HCT116 (cell line): Measurements from ENCODE around the gene PRRT1.

Experiments used
- CBX3 ChIP-seq: IDR thresholded peaks from 2 replicates; pipeline ENCODE4 v1.6.1; 2012; ENCODE audit warnings: low read depth
- CTCF ChIP-seq, 3 experiments: fragments of 200-600 bp in 1 of 3; sonication (generic) in 1 of 3; IDR thresholded peaks in 2 of 3; conservative IDR thresholded peaks in 1 of 3; 2 replicates each; pipeline ENCODE4 v1.5.1; 2012 to 2017; ENCODE audit warnings: low read depth in 2 of 3, low read length in 2 of 3, antibody characterized with exemption in 1 of 3, borderline replicate concordance in 1 of 3, control low read depth in 1 of 3, mild to moderate bottlenecking in 1 of 3, mixed read lengths in 1 of 3, mixed run types in 1 of 3, moderate library complexity in 1 of 3; ENCODE audit not compliant: insufficient read depth in 1 of 3
- EZH2phosphoT487 ChIP-seq: fragments of 200-600 bp; IDR thresholded peaks from 2 replicates; pipeline ENCODE4 v1.6.1; 2018; ENCODE audit warnings: antibody characterized with exemption, borderline replicate concordance
- POLR2A ChIP-seq: IDR thresholded peaks from 2 replicates; pipeline ENCODE4 v1.7.0; 2011; ENCODE audit warnings: borderline replicate concordance; ENCODE audit not compliant: insufficient read depth, insufficient read length; ENCODE audit errors: extremely low read depth
- POLR2AphosphoS5 ChIP-seq: IDR thresholded peaks from 2 replicates; pipeline ENCODE4 v1.6.1; 2011; ENCODE audit warnings: mild to moderate bottlenecking, low read depth, low read length, moderate library complexity
- RAD21 ChIP-seq: IDR thresholded peaks from 2 replicates; pipeline ENCODE4 v1.6.1; 2012; ENCODE audit warnings: low read depth, mild to moderate bottlenecking
- YY1 ChIP-seq: IDR thresholded peaks from 2 replicates; pipeline ENCODE4 v1.6.1; 2011; ENCODE audit warnings: low read length, low read depth, moderate library complexity, mild to moderate bottlenecking; ENCODE audit not compliant: insufficient replicate concordance; ENCODE audit errors: extremely low read depth

- TF ChIP-seq CTCF (IDR thresholded peaks at IDR 0.05 in 2 of 3, conservative IDR thresholded peaks at IDR 0.05 in 1 of 3; ENCODE audit: borderline replicate concordance in 1 of 3, insufficient read depth in 1 of 3, low read depth in 2 of 3, low read length in 2 of 3) (no peak), POLR2A (no peak), CBX3 (no peak), POLR2AphosphoS5 (peak; percentile 47), EZH2phosphoT487 (no peak), RAD21 (no peak), YY1 (no peak)
Measured at GRCh38 chr6:32184084-32184640, 32.4 kb upstream of the PRRT1 start, which contains the start of gene AGER.
